ENCODE data around the gene LMX1A.

The LMX1A gene

GRCh38 chr1:165317612-165318011 lies 38.9 kb downstream of the LMX1A start:
- TF ChIP-seq TEAD4 (IDR thresholded peaks at IDR 0.05) (no peak), RAD21 (IDR thresholded peaks at IDR 0.05; ENCODE audit: low read depth) (no peak), TAF1 (IDR thresholded peaks at IDR 0.05; ENCODE audit: low read depth) (no peak), FOXM1 (IDR thresholded peaks at IDR 0.05; ENCODE audit: borderline replicate concordance, low read depth) (no peak), USF1 (IDR thresholded peaks at IDR 0.05) (no peak), ZBTB7A (IDR thresholded peaks at IDR 0.05; ENCODE audit: low read depth) (no peak), EP300 (IDR thresholded peaks at IDR 0.05; ENCODE audit: borderline replicate concordance) (no peak), CEBPB (IDR thresholded peaks at IDR 0.05) (no peak)
- TF ChIP-seq, protein P1, sequence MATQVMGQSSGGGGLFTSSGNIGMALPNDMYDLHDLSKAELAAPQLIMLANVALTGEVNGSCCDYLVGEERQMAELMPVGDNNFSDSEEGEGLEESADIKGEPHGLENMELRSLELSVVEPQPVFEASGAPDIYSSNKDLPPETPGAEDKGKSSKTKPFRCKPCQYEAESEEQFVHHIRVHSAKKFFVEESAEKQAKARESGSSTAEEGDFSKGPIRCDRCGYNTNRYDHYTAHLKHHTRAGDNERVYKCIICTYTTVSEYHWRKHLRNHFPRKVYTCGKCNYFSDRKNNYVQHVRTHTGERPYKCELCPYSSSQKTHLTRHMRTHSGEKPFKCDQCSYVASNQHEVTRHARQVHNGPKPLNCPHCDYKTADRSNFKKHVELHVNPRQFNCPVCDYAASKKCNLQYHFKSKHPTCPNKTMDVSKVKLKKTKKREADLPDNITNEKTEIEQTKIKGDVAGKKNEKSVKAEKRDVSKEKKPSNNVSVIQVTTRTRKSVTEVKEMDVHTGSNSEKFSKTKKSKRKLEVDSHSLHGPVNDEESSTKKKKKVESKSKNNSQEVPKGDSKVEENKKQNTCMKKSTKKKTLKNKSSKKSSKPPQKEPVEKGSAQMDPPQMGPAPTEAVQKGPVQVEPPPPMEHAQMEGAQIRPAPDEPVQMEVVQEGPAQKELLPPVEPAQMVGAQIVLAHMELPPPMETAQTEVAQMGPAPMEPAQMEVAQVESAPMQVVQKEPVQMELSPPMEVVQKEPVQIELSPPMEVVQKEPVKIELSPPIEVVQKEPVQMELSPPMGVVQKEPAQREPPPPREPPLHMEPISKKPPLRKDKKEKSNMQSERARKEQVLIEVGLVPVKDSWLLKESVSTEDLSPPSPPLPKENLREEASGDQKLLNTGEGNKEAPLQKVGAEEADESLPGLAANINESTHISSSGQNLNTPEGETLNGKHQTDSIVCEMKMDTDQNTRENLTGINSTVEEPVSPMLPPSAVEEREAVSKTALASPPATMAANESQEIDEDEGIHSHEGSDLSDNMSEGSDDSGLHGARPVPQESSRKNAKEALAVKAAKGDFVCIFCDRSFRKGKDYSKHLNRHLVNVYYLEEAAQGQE (IDR thresholded peaks at IDR 0.05; ENCODE audit: low read depth): no peak

- no peak for TF ChIP-seq CEBPB (IDR thresholded peaks at IDR 0.05)
- TF ChIP-seq CREB1 (IDR thresholded peaks at IDR 0.05; ENCODE audit: low read depth): no peak
- no peak for TF ChIP-seq RAD21 (IDR thresholded peaks at IDR 0.05; ENCODE audit: low read depth)
- no peak for TF ChIP-seq FOXM1 (IDR thresholded peaks at IDR 0.05; ENCODE audit: borderline replicate concordance, low read depth)
- no peak for TF ChIP-seq EP300 (IDR thresholded peaks at IDR 0.05; ENCODE audit: borderline replicate concordance)
- no peak for TF ChIP-seq YY1 (IDR thresholded peaks at IDR 0.05; ENCODE audit: low read depth)
- TF ChIP-seq USF1 (IDR thresholded peaks at IDR 0.05): no peak
- TF ChIP-seq TAF1 (IDR thresholded peaks at IDR 0.05; ENCODE audit: low read depth): no peak
- TF ChIP-seq, protein P1 (IDR thresholded peaks at IDR 0.05; ENCODE audit: low read depth): no peak
- no peak for TF ChIP-seq TEAD4 (IDR thresholded peaks at IDR 0.05)
- no peak for TF ChIP-seq ZBTB7A (IDR thresholded peaks at IDR 0.05; ENCODE audit: low read depth)
- no peak for TF ChIP-seq EGR1 (IDR thresholded peaks at IDR 0.05)
- TF ChIP-seq NFIC (IDR thresholded peaks at IDR 0.05): no peak
- no peak for TF ChIP-seq TCF12 (IDR thresholded peaks at IDR 0.05; ENCODE audit: low read depth)
- TF ChIP-seq, protein P2, sequence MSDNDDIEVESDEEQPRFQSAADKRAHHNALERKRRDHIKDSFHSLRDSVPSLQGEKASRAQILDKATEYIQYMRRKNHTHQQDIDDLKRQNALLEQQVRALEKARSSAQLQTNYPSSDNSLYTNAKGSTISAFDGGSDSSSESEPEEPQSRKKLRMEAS (IDR thresholded peaks at IDR 0.05): no peak
These were observed 40.3 kb downstream of the LMX1A start for GRCh38 chr1:165316153-165316772.

DNA sequence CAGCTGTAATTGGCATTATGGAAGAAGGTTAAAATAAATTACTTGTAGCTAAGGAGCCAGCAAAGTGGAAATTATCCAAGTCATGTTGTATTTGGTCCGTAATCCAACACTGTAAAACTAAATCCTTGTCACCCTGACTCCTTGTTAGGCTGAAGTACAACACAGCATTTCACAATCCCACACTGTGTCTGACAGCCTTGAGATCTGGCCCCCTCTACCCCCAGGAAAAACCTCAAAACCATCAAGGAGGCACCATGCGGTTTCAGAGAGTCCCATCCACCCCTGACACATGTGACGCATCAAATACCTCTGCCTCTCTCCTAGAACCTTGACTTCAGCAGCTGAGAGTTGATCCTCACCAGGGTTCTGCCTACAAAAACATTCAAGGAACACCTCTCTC lies 41.0 kb downstream of the LMX1A start:
- TF ChIP-seq TCF12 (IDR thresholded peaks at IDR 0.05; ENCODE audit: low read depth): no peak
- TF ChIP-seq FOXM1 (IDR thresholded peaks at IDR 0.05; ENCODE audit: borderline replicate concordance, low read depth): no peak
- no peak for TF ChIP-seq USF1 (IDR thresholded peaks at IDR 0.05)
- TF ChIP-seq TEAD4 (IDR thresholded peaks at IDR 0.05): no peak
- no peak for TF ChIP-seq CREB1 (IDR thresholded peaks at IDR 0.05; ENCODE audit: low read depth)
- TF ChIP-seq, protein P2 (IDR thresholded peaks at IDR 0.05): no peak
- no peak for TF ChIP-seq ZBTB7A (IDR thresholded peaks at IDR 0.05; ENCODE audit: low read depth)
- no peak for TF ChIP-seq EP300 (IDR thresholded peaks at IDR 0.05; ENCODE audit: borderline replicate concordance)
- TF ChIP-seq EGR1 (IDR thresholded peaks at IDR 0.05): no peak
- TF ChIP-seq, protein P1 (IDR thresholded peaks at IDR 0.05; ENCODE audit: low read depth): no peak
- TF ChIP-seq NFIC (IDR thresholded peaks at IDR 0.05): no peak
- no peak for TF ChIP-seq RAD21 (IDR thresholded peaks at IDR 0.05; ENCODE audit: low read depth)
- no peak for TF ChIP-seq CEBPB (IDR thresholded peaks at IDR 0.05)
- TF ChIP-seq YY1 (IDR thresholded peaks at IDR 0.05; ENCODE audit: low read depth): no peak
- TF ChIP-seq TAF1 (IDR thresholded peaks at IDR 0.05; ENCODE audit: low read depth): no peak

DNA sequence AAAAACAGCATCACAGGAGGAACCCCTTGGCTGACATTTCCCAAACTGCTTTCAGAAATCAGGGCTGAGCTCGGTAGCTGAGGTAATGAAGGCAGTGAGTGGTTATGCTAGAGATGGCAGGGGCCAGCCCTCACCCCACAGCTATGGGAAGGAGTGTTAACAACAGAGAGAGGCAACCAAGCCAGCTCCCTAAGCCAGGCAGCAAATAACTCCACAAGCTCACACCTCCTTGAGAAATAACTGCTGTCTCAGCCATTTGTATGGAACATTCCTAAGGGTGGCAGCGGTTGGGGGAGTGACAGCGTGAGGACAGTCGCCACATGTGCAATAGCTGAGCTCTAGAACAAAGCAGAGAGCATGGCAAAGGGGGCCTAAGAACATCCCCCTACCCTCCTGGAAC lies 42.6 kb downstream of the LMX1A start:
- TF ChIP-seq NFIC (IDR thresholded peaks at IDR 0.05): no peak
- TF ChIP-seq ZBTB7A (IDR thresholded peaks at IDR 0.05; ENCODE audit: low read depth): no peak
- no peak for TF ChIP-seq RAD21 (IDR thresholded peaks at IDR 0.05; ENCODE audit: low read depth)
- TF ChIP-seq, protein P1 (IDR thresholded peaks at IDR 0.05; ENCODE audit: low read depth): no peak
- no peak for TF ChIP-seq EP300 (IDR thresholded peaks at IDR 0.05; ENCODE audit: borderline replicate concordance)
- no peak for TF ChIP-seq USF1 (IDR thresholded peaks at IDR 0.05)
- TF ChIP-seq TAF1 (IDR thresholded peaks at IDR 0.05; ENCODE audit: low read depth): no peak
- no peak for TF ChIP-seq YY1 (IDR thresholded peaks at IDR 0.05; ENCODE audit: low read depth)
- TF ChIP-seq CREB1 (IDR thresholded peaks at IDR 0.05; ENCODE audit: low read depth): no peak
- no peak for TF ChIP-seq FOXM1 (IDR thresholded peaks at IDR 0.05; ENCODE audit: borderline replicate concordance, low read depth)
- TF ChIP-seq CEBPB (IDR thresholded peaks at IDR 0.05): no peak
- TF ChIP-seq TEAD4 (IDR thresholded peaks at IDR 0.05): no peak
- no peak for TF ChIP-seq EGR1 (IDR thresholded peaks at IDR 0.05)
